Activated CD4-positive, alpha-beta memory T cell treated with anti-CD3 and anti-CD28 coated beads, Interleukin-2, amount 10 ng/mL, durations not matched to agents 7 days and 5 days (primary cell): Measurements from ENCODE around the gene B3GNT7. TPM values are rescaled to one million over a fixed set of nuclear protein-coding genes. Genes with fewer than 3 reads are reported as not detected.

Source experiments
- CTCF ChIA-PET: fragments of 350-600 bp; sonication (Branson Sonifier 250); formaldehyde crosslinking; loops from one replicate; lab custom pipeline; 2021; ENCODE audit warnings: antibody characterized with exemption, inconsistent platforms; lab: Charles Lee
- POLR2A ChIA-PET: fragments of 350-600 bp; sonication (Branson Sonifier 250); formaldehyde crosslinking; loops from one replicate; lab custom pipeline; 2021; ENCODE audit warnings: antibody characterized with exemption; lab: Charles Lee
- DNase-seq: peaks from one replicate; pipeline ENCODE4 v3.0.0-alpha.2; 2020
- H3K27ac Mint-ChIP-seq: one replicate; pipeline ENCODE4 v1.8.0; 2021; ENCODE audit warnings: mild to moderate bottlenecking, mixed read lengths
- H3K27me3 Mint-ChIP-seq: one replicate; pipeline ENCODE4 v1.8.0; 2021; ENCODE audit warnings: mixed read lengths
- H3K36me3 Mint-ChIP-seq: one replicate; pipeline ENCODE4 v1.8.0; 2021; ENCODE audit warnings: low read depth, mixed read lengths
- H3K4me1 Mint-ChIP-seq: one replicate; pipeline ENCODE4 v1.8.0; 2021; ENCODE audit warnings: mixed read lengths
- H3K4me3 Mint-ChIP-seq: one replicate; pipeline ENCODE4 v1.8.0; 2021; ENCODE audit warnings: mild to moderate bottlenecking, mixed read lengths
- H3K9me3 Mint-ChIP-seq: one replicate; pipeline ENCODE4 v1.8.0; 2021; ENCODE audit warnings: mixed read lengths
- total RNA-seq, 2 experiments: library from RNA; stranded (reverse); gene quantifications; one replicate each; pipeline ENCODE4 v1.2.3, GENCODE V29; 2021

Gene B3GNT7
- total RNA-seq, 2 experiments from 2014 or later = 0.15 TPM; not detected in 1

DNA sequence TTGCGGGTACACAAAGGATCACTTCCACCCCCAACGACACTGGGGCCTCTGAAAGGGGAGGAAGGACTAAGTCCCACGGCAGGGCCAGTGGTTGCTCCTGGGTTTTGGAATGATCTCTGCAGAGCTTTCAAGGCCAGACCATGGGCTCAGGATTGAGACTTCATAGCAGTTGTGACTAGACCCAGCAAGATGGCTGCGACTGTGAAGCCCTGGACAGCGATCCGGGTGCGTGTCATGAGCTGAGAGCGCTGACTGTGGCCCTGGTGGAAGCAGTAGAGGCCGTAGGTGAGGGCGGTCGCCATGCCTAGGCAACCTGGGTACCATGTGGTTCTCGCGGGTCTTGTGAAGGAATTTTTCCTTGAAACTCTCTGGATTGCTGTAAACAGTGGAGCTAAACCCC, 41.4 kb downstream of the B3GNT7 start:
- POLR2A ChIA-PET = interaction anchor here (0.9 kb wide), 1 partner anchor 1266 kb away, joined by 3 read pairs; no protein-coding TSS in a partner anchor
- H3K27me3 Mint-ChIP-seq = peaks cover 1% of the 10 kb centered on the region
- H3K9me3 Mint-ChIP-seq = peaks cover 5% of the 10 kb centered on the region
- no peak overlapping the region for H3K27ac Mint-ChIP-seq
- H3K4me1 Mint-ChIP-seq = peaks cover 6% of the 10 kb centered on the region
- CTCF ChIA-PET = no interaction called here
- no peak overlapping the region for H3K4me3 Mint-ChIP-seq
- no peak for DNase-seq
- H3K36me3 Mint-ChIP-seq = peaks cover 4% of the 10 kb centered on the region

DNA sequence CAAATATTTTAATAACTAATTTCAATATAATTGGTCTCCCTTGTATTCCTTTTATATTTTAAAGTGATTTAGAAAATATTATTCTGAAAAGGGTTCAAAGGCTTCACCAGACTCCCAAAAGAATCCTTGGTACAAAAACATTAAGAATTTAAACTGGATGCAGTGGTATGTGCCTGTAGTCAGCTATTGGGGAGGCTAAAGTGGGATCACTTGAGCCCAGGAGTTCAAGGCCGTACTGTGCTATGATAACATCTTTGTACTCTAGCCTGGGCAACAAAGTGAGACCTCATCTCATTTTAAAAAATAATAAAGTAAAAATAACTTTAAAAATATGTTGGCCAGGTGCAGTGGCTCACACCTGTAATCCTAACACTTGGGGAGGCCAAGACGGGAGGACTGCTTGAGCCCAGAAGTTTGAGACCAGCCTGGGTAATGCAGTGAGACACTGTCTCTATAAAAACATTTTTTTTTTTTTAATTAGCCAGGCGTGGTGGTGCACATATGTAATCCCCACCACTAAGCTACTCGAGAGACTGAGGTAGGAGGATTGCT, 54.1 kb downstream of the B3GNT7 start:
- no peaks in the 10 kb centered on the region for H3K27me3 Mint-ChIP-seq
- H3K27ac Mint-ChIP-seq = no peak overlapping the region
- H3K9me3 Mint-ChIP-seq = no peaks in the 10 kb centered on the region
- peaks cover 6% of the 10 kb centered on the region for H3K4me1 Mint-ChIP-seq
- DNase-seq = no peak
- H3K36me3 Mint-ChIP-seq = peaks cover 27% of the 10 kb centered on the region
- POLR2A ChIA-PET = interaction anchor here (11.9 kb wide), 1 partner anchor 15 kb away, joined by 153 read pairs; the partner anchor contains the start of gene NCL
- CTCF ChIA-PET = interaction anchor here (1.8 kb wide), 1 partner anchor 15 kb away, joined by 4 read pairs; the partner anchor contains the start of gene NCL
- no peak overlapping the region for H3K4me3 Mint-ChIP-seq

DNA sequence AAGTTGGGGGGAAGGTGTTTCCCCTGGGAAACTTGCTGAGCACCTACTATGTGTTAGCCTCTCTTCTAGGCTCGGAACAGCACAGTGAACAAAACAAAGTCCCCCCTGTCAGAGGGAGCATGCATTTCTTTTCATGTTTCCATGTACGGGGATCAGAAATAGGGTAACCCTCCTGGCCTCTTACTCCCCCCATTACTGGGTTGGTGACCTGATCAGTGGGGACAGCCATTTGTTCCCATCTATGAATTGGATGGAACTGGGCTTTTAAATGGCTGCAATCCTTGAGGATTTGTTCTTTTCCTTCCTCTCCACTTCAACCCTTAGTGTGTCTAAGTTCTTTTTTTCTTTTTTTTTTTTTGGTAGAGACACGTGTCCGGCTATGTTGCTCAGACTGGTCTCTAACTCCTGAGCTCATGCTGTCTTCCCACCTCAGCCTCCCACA, 55.1 kb downstream of the B3GNT7 start:
- H3K27me3 Mint-ChIP-seq = no peaks in the 10 kb centered on the region
- H3K36me3 Mint-ChIP-seq = peaks cover 37% of the 10 kb centered on the region
- no peak overlapping the region for H3K4me3 Mint-ChIP-seq
- no peaks in the 10 kb centered on the region for H3K9me3 Mint-ChIP-seq
- POLR2A ChIA-PET = interaction anchor here (11.9 kb wide), 1 partner anchor 14 kb away, joined by 153 read pairs; the partner anchor contains the start of gene NCL
- H3K4me1 Mint-ChIP-seq = peaks cover 10% of the 10 kb centered on the region
- CTCF ChIA-PET = interaction anchor here (0.9 to 4.3 kb wide), 5 partner anchors 14 to 392 kb away, joined by 3 to 33 read pairs (median 7); partner anchors contain the start of gene NCL
- DNase-seq = no peak
- H3K27ac Mint-ChIP-seq = no peak overlapping the region

Other genes with a start within 250 kb of the B3GNT7 start
- under 1 TPM; 0.50 to 0.55 TPM for gene ARMC9, start 197.1 kb upstream of the B3GNT7 start, total RNA-seq
- 100 to 1,000 TPM; 454 to 476 TPM for gene NCL, start 68.8 kb downstream of the B3GNT7 start, total RNA-seq
- 1 to 10 TPM; 3.4 to 3.9 TPM for gene NMUR1, start 134.7 kb downstream of the B3GNT7 start, total RNA-seq
- not detected for gene TEX44, start 197.2 kb downstream of the B3GNT7 start, total RNA-seq